Urothelium cell line (cell line): ENCODE data around the gene SORBS1.

Source experiments
- DNase-seq: peaks from one replicate; pipeline ENCODE4 v3.0.0; 2011; ENCODE audit warnings: low spot score, mixed read lengths
- FAIRE-seq: peaks from 2 replicates; lab custom pipeline; 2011; peaks lifted over from hg19 to GRCh38; lab: Jason Lieb, UNC

Gene SORBS1

DNA sequence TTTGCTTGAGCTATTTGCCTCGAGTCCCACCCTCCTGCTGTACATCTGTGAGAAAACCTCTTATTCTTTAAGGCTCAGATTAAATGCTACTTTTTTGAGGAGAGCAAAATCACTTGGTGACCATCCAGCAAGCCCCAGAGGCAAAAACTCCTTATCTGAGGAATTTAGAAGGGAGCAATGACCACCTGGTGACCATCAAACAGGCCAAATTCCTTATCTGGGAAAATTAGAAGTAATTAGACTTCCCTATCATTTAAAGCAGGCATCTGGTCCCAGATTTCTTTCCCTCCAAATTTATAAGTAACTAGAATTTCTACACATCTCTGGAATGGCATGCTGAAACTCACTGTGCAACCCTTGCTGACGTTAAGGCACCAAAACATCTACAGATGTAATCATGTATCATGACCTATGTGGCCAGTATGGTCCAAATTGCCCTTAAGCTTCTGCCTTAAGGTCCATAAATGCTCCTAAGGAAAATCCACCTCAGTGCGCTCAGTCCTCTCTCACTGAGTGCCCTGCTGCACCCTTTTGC is 229.5 kb downstream of the SORBS1 start:
- FAIRE-seq, result no peak
- DNase-seq, result no peak

DNA sequence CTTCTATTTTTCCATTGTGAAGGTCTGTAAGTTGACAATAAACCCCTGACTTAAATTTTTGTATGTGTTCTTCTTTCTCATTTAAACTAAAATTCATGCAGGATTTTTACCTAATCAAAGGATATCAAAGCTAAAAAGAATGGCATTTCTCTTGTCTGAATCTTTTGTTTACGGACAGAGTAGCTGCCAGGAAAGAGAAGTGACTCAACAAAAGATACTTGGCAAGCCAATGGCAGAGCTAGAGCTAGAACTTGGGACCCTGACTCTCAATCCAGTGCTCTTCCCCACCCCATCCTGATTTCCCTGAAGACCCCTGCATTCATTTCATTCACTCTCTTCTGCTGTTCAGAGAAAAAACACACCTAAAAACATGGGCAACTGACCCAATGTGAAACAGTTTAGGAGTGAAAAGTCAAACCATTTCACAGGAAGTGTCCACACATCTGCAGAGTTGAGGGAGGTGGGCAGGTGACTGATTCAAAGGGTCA is 230.2 kb downstream of the SORBS1 start:
- FAIRE-seq, result no peak

DNA sequence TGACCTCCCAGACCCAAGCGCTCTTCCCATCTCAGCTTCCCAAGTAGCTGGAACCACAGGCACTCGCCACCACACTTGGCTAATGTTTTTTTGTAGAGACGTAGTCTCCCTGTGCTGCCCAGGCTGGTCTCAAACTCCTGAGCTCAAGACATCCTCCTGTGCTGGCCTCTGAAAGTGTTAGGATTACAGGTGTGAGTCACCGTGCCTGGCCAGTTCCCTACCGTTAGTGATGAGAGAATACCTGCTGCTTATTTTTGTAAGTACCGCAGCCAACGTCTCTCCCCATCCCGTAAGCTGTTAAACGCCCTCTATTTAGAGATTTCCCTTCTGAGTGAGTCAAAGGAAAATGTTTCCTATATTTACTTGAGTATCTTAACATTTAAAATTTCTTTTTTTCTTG is 231.9 kb downstream of the SORBS1 start:
- no peak for FAIRE-seq
- no peak for DNase-seq

More for the DNA sequence above, 230.2 kb downstream of the SORBS1 start:
- no peak for DNase-seq

DNA sequence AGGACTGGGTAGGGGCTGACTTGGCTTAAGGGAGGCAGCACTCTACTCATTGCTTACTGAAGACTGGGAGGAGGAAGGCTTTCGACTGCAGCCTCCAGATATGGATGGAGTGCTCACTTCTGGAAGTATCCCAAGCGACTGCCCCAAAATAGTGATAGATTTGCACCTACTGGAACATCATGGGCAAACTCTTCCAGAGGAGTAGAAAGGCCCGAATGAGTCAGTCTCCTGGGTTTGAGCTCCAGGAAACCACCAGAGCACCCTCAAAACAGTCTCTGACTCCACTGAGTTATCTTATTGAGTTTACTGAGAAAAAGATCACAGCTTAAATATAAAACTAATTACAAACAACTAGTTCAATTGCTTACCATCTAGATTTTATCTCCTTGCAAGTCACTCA is 233.2 kb downstream of the SORBS1 start:
- DNase-seq (no peak), FAIRE-seq (no peak)

DNA sequence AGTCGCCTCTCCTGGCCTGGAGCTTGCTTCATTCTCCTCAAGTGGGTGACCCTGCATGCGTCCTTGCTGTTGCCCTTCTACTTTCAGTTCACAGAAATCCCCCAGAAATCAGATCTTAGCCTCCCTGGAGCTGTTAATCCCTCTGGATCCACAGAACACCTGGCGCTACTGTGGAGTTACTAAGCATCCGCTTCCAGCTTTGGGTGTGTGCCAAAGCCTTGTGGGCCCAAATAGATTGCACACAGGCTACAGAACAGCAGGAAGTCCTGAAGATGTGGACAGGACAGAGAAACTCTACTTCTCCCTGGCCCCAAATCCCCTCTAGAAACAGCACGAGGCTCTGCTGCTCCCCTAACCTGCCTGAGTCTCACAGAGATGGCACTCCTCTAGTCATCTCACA is 233.8 kb downstream of the SORBS1 start:
- no peak for FAIRE-seq
- peak; percentile 32 for DNase-seq

DNA sequence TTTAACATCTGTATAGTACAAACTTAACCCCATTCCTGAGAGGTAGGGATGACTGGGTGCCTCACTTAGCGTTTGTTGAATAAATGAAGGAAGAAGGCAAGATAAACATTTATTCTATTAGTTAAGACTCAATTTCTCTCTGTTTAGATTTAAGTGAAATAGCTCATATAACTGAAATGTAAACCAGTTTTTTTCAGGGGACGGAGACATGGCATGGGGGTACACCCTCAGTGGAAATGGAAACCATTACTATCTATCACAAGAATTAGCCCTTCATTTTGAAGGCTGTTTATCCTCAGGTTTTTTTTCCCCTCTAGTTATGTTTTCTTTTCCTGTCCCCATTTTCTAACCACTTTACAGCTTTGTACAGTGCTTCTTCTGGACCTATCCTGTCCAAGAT is 234.8 kb downstream of the SORBS1 start:
- FAIRE-seq (no peak), DNase-seq (no peak)

DNA sequence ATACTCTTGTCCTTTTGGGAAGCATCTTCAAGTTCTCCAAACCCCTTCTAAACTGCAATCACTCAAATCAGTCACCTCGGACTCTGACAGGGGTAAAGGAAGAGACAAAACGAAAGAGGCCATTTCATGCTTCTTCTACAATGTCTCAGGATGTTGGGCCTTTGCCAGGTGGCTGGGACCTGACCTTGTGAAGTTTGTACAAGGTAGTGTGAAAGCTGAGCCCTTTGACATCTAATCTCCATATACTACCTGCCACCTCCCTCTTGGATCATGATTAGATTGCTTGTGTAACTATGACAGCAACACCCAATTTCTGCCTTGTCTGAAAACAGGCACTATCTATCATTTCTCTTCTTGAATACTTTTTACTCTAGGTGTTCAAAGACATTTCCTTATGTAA is 235.3 kb downstream of the SORBS1 start:
- DNase-seq (no peak), FAIRE-seq (no peak)

DNA sequence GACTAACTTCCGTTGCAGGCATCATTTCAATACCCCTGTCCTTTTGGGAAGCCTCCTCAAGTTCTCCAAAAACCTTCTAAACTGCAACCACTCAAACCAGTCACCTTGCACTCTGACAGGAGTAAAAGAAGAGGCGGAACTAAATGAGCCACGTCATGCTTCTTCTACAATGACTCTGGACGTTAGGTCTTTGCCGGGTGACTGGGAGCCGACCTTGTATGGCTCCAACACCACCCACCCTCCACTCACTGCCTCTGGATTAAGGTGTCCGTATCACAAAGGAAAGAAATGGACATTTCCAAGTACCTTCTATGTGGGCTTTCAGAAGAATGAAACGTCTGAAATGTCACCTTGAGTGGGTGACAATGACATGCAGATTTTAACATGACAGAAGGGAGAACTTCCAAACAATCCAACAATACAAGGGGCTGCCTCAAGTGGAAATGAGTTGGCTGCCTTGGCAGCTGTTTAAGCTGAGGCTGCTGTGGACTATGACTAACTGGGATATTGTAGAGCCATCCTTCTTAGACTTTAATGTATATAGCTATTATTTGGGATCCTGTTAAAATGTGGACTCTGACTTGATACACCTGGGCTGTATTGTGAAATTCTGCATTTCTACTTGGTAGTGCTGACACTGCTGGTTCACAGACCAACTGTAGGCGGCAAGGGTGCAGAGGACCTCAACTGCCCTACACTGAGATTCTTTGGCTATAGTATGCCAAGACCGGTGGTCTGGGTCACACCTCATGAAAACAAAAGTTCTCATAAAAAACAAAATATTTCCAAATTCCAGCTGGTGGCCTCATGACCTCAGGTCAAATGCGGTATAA is 236.5 kb downstream of the SORBS1 start:
- no peak for FAIRE-seq
- no peak for DNase-seq

DNA sequence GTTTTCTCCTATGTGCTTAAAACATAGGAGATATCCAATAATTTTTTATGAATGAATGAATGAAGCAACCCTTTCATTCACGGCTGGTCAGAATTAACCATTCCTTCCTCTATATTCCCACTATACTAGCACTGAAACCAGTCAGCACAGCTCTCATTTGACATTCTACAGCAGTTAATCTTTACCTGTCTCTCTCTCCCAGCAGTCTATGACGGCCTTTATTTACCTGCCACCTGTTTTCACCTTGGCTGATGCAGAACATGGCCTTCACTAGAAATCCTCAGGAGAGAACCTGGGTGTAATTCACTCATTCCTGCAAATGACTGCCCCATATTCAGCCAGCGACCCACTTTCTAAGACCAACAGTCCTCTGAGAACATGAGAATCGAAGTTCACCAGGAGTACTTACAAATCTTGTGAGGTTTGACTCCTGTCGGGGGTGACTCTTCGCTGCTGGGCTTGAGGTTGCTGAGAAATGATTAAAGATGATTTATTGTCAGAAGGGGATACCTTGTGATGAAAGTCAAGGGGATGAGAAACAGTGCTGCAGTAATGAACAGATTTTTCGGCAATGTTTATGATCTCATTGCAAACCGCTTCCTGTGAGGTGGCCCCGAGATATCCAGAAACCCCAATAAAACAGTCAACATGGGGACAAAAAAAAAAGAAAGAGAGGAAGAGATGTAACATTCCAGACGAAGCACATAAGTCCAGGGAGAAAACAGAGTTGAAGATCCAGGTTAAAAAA is 239.4 kb downstream of the SORBS1 start:
- DNase-seq, result no peak
- FAIRE-seq, result no peak

DNA sequence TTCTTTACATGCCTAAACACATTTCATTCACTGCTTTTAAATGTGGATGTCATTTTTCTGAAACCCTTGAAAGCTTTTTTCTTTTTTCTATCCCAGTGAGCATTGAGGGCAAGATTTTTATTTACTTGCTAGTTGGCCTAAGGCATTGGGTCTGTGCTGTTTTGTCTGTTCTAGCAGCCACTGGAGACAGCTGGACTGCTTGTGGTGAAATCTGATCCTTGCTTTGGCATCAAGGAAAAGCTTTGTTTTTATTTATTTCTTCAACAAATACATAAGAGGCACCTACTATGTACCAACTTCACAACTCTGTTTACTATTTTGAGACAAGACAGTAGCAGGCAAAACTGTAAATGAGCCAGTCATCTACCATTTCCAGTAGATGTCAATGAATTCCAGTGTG is 241.9 kb downstream of the SORBS1 start:
- DNase-seq (no peak), FAIRE-seq (no peak)

DNA sequence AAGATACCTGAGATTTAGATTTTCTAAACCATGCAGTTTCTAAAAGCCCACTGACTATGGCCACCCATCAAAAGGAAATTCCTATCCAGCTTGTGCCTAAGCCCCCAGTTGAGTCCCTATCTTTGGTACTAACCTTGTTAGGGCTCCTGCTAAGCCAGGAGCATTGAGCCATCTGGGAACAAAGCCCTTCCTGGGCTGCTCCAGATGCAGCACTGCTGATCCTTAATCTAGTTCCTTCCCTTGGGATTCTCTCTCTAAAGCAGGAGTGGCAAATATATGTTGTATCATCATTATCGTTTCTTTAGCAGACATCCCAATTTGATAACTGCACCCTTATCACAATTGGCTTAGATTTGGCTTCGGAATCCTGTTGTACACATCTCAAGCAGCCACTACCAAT is 245.7 kb downstream of the SORBS1 start:
- FAIRE-seq (no peak), DNase-seq (no peak)

DNA sequence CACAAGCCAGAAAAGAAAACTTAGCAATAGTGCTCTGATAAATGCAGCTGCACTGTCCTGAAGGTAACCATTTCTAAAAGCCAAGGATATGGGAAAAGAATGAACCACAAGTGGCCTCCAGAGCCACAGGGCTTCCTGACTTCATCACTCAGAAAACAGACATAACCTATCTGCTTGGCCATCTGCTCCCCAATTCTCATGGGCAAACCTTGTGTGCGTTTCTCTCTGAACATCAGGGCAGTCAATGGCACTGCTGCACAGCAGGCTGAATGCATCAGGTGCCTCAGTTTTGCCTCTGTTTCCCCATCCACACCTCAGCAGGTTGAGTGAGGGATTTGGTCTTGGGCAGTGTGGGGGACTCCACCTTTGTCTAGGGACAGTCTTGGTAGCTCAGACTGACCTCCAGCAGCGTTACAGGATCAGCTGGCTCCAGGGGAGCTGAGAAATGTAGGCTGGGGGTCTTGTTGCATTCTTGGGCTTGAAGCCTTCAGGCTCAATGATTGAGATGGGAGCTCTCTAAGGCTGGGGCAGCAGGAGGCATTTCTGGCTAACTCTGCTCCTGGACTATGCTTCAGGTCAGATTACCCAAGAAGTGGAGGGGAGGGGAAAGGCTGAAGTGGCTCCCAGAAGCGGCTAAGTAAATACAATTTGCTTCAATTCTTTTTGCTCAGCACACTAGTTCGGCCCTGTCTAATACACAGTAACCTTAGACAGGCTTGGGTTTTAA is 246.8 kb downstream of the SORBS1 start:
- DNase-seq (no peak), FAIRE-seq (no peak)

DNA sequence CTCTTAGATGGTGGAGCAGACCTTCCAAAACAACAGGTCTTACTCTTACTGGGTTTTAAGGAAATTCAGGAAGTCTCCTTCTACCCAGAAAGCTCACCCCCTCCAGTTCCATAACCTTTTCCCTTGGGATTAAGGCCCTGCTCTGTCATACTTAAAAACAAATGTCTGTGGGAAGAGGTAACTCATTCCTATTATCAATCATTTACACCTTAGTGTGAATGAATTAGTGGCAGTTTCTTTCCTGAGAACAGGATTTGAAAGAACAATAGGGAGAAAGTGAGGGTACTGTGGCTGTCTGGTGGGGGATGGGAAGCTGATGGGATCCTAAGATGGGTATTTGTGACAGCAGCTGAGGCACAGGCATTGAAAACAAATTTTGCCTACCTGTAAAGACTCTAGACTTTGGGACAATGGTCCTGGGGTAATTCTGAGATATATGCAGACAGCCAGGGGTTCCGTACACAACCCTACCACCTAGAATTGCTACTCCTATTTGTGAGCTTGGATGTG is 248.1 kb downstream of the SORBS1 start:
- DNase-seq (no peak), FAIRE-seq (no peak)

DNA sequence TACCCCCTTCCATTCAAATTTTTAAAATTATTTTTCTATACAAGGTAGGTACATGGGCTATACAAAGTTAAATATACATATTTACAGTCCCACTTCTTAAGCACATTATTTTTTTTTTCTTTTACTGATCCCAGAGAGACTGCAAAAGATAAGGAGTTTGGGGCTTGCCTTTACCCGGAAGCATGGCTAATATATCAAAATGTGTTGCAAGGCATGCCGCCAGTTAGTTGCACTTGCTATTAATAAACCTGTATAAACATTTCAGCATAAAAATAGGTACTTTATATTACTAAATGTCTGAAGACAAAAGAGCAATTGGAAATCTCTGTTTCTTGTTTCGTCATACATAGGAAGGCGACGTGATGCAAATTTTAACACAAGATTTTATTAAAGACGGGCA is 248.9 kb downstream of the SORBS1 start:
- no peak for DNase-seq
- no peak for FAIRE-seq

DNA sequence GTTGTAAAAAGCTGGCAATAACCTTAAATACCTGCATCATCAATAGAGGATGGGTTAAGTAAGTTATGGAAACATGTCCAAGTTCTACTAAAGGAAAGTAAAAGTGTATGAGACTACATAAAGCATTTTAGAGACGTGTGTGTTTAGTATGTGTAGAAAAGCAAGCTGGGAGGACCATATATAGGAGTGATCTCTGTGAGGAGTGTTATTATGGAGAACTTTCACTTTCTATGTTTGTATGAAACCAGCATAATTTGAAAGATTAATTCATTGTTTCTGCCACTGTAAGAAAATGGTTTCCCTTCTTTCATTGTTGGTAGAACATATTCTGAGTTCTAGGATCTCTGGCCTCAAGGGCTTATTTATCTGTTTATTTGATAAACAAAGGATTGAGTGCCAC is 251.2 kb downstream of the SORBS1 start:
- no peak for DNase-seq
- FAIRE-seq, result no peak

DNA sequence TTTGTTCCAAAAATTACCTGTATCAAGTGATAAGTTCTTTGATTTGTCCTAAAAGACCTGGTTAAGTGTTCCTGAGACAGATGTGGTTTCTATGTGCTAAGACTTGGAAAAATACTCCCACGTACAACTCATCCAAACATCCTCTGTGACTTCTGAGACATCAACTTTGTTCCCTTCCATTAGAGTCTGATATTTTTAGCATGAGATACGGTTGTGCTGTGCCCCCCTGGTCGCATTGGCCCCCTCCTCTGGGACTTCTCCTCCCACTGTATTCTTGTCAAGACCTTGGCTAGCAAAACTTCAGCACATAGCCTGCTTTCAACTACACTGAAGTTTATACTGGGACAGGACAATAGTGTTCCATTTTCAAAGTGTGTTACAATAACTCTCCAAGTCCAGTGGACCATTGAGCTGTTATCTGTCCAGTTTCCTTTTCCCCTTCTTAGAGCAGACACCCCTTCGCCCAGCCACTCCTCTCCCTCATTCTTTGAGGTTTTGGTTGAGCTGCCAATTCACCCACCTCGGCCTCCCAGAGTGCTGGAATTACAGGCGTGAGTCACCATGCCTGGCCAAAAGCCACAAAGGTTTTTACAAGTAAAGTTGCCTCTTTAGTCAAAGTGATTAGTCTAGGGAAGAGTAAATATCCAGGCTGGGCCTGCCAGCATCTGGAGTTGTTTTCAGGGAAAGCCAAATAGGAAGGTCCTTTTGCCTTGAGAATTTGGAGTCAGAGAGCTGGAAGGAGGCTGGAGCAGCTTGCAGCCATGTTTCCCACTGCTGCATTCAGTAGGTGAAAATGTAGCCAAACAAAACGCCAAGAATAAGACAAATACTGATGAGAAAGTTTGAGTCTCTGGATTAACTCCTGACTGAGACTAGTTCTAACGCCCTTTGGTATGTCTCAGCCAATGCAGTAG is 252.5 kb downstream of the SORBS1 start:
- FAIRE-seq, result no peak
- DNase-seq, result peak; percentile 78

DNA sequence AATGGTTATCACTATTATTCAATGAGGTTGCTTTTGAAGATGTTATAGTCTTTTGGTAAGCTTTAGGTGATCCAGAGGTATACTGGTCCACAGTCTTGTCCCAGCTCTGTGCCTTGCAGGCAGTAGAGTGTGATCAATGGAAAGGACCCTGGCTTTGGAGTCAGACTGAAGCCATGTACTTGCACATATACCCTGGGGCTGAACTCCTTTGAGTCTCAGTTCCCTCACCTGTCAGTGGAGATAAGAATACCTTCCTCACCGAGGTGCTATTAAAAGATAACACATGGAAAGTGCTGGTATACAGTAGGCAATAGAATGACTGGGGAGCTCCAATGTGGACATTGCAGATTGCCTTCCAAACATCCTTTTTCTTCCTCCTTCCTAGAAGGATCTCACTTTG is 254.3 kb downstream of the SORBS1 start:
- FAIRE-seq, result no peak
- no peak for DNase-seq

DNA sequence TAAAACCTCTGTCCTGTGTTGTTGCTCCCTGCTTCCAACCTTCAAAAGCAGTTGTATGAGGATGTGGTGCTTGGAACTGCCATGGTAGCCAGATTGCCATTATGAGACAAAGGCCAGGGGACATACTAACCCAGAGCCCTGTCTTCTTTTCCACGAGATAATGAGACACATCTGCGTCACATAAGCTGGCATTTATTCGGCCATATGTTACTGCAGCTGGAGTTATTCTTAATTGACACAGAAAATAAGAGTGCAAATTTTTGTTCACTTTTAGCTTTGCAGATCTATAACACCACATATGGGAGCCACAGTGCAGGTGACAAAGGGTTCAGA is 254.9 kb downstream of the SORBS1 start:
- FAIRE-seq (no peak), DNase-seq (no peak)

DNA sequence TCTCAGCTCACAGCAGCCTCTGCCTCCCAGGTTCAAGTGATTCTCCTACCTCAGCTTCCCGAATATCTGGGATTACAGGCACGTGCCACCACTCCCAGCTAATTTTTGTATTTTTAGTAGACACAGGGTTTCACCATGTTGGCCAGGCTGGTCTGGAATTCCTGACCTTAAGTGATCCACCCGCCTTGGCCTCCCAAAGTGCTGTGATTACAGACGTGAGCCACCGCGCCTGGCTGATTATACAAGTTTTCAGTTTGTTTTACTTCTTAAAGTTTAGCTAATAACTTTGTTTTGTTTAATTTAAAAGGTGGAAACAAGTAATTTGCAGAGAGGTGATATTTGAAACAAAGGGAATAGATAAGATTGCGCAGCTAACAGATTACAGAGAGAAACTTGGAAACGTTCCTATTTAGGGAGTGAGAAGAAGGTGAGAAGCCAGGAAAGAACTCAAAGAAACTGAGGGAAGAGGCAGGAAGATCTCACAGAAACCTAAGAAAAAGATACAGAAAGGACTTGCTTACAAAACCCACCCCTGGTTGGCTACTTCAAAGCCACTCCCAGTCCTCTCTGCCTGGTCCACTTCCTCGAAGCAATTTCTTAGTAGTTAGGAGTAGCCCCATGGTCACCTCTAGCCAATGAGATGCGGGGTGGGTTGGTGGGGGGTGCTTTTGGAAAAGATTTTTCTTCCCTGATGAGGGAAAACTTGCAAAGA is 255.4 kb downstream of the SORBS1 start:
- no peak for DNase-seq
- FAIRE-seq, result no peak

DNA sequence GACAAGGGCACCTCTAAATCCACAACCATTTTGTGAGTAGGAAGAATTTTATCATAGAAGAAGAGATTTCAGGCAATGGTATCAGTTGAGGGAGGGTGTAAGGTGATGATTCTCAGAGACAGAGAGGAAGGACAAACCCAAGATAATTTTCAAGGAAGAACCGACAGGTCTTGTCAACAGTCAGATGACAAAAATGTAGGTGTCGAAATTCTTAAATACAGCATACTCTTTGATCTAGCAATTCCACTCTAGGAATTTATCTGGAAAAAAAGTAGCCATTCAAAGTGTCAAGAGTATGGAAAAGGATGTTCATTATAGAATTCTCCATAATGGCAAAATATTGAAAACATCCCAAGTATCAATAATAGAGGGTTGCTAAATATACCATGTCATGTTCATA is 256.2 kb downstream of the SORBS1 start:
- FAIRE-seq (no peak), DNase-seq (no peak)
